ENCODE measurements around the gene UBTF. TPM values are rescaled to one million over a fixed set of nuclear protein-coding genes. Genes with fewer than 3 reads are reported as not detected.
A peak's percentile ranks its signal among the peaks of the same experiment; 100 is the strongest.

UBTF gene
- total RNA-seq, 3 donors from 2014 or later (not counting 1 experiment from before 2014, with no cell fraction given): 132 to 169 (median 168) TPM

GRCh38 chr17:44218344-44219107, 949 bp downstream of the UBTF start:
- TF ChIP-seq, protein P1, sequence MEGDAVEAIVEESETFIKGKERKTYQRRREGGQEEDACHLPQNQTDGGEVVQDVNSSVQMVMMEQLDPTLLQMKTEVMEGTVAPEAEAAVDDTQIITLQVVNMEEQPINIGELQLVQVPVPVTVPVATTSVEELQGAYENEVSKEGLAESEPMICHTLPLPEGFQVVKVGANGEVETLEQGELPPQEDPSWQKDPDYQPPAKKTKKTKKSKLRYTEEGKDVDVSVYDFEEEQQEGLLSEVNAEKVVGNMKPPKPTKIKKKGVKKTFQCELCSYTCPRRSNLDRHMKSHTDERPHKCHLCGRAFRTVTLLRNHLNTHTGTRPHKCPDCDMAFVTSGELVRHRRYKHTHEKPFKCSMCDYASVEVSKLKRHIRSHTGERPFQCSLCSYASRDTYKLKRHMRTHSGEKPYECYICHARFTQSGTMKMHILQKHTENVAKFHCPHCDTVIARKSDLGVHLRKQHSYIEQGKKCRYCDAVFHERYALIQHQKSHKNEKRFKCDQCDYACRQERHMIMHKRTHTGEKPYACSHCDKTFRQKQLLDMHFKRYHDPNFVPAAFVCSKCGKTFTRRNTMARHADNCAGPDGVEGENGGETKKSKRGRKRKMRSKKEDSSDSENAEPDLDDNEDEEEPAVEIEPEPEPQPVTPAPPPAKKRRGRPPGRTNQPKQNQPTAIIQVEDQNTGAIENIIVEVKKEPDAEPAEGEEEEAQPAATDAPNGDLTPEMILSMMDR (IDR thresholded peaks at IDR 0.05): peak; percentile 9
- peaks cover 42 to 55% of the 10 kb centered on the region in 2 donors for H3K4me1 Mint-ChIP-seq
- peak overlapping the region; percentile 72 for H3K27ac ChIP-seq (ENCODE audit: low read length)
- no peaks in the 10 kb centered on the region for H3K27me3 Mint-ChIP-seq (ENCODE audit: low read depth in 2 of 2)
- peak overlapping the region; percentile 72 to 77 for H3K27ac Mint-ChIP-seq
- no peaks in the 10 kb centered on the region for H3K9me3 Mint-ChIP-seq
- peak overlapping the region; percentile 70 for H3K4me3 Mint-ChIP-seq
- peaks cover 62% of the 10 kb centered on the region for H3K4me1 ChIP-seq (ENCODE audit: control insufficient read depth, insufficient read depth, low read length)
- DNase-seq (peak; percentile 84 to 95), ATAC-seq (peak; percentile 61 to 83 (median 66))
- no peaks in the 10 kb centered on the region for H3K36me3 Mint-ChIP-seq
- H3K4me3 ChIP-seq (ENCODE audit: low read length): peak overlapping the region; percentile 53
- peaks cover 33% of the 10 kb centered on the region for H3K36me3 ChIP-seq (ENCODE audit: control insufficient read depth, insufficient read depth, low read length)
- H3K9me3 ChIP-seq (ENCODE audit: control insufficient read depth, insufficient read depth, low read length): no peaks in the 10 kb centered on the region
- under 1% methylated on average over 76 of the region's 89 CpGs for WGBS (ENCODE audit: insufficient coverage)
- no peaks in the 10 kb centered on the region for H3K27me3 ChIP-seq (ENCODE audit: control insufficient read depth, insufficient read depth, low read length)
- intact Hi-C loops (cut with micrococcal nuclease): loop anchor here (2.0 to 10.0 kb wide), 2 partner anchors 32 to 286 kb away; partner anchors contain the start of genes GPATCH8 and TMUB2

- H3K9me3 Mint-ChIP-seq: no peaks in the 10 kb centered on the region
- TF ChIP-seq, protein P1 (IDR thresholded peaks at IDR 0.05): no peak
- peaks cover 34% of the 10 kb centered on the region for H3K36me3 ChIP-seq (ENCODE audit: control insufficient read depth, insufficient read depth, low read length)
- peak overlapping the region; percentile 72 to 77 for H3K27ac Mint-ChIP-seq
- H3K9me3 ChIP-seq (ENCODE audit: control insufficient read depth, insufficient read depth, low read length): no peaks in the 10 kb centered on the region
- H3K4me1 Mint-ChIP-seq: peaks cover 40 to 60% of the 10 kb centered on the region in 2 donors
- H3K27me3 ChIP-seq (ENCODE audit: control insufficient read depth, insufficient read depth, low read length): no peaks in the 10 kb centered on the region
- H3K36me3 Mint-ChIP-seq: no peaks in the 10 kb centered on the region
- ATAC-seq (no peak), DNase-seq (no peak)
- WGBS (ENCODE audit: insufficient coverage): 6% methylated on average over 10 of the region's 10 CpGs
- intact Hi-C loops (cut with micrococcal nuclease): loop anchor here (2.0 to 10.0 kb wide), 2 partner anchors 31 to 287 kb away; partner anchors contain the start of genes GPATCH8 and TMUB2
- peaks cover 60% of the 10 kb centered on the region for H3K4me1 ChIP-seq (ENCODE audit: control insufficient read depth, insufficient read depth, low read length)
- peak overlapping the region; percentile 53 for H3K4me3 ChIP-seq (ENCODE audit: low read length)
- H3K4me3 Mint-ChIP-seq: peak overlapping the region; percentile 70
- H3K27ac ChIP-seq (ENCODE audit: low read length): peak overlapping the region; percentile 72
- H3K27me3 Mint-ChIP-seq (ENCODE audit: low read depth in 2 of 2): no peaks in the 10 kb centered on the region
Observed at GRCh38 chr17:44217738-44218343, 1.6 kb downstream of the UBTF start.

DNA sequence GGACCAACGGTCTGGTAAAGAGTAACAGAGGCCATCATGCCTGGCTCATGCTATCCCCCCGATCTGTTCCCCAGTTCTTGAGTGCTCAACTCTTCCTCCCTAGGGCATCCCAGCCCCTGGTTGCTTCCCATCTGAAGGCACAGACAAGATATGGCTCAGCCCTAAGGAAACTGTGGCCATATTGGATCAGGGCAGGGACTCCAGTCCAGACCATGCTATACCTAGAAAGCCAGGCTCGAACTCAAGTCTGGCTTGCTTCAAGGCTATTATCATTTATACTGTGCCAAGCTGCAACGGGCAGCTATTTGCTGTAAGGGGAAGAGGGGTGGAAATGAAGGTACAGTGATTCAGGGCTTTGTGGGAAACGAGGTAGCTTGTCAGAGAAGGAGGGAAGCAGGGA, 2.8 kb downstream of the UBTF start:
- H3K4me3 ChIP-seq (ENCODE audit: low read length): no peak overlapping the region
- no peak for ATAC-seq
- no peaks in the 10 kb centered on the region for H3K36me3 Mint-ChIP-seq
- peak overlapping the region in 1 of 2 donors; percentile 10 for H3K27ac Mint-ChIP-seq
- peak overlapping the region; percentile 1 for H3K27ac ChIP-seq (ENCODE audit: low read length)
- H3K36me3 ChIP-seq (ENCODE audit: control insufficient read depth, insufficient read depth, low read length): peaks cover 37% of the 10 kb centered on the region
- WGBS (ENCODE audit: insufficient coverage): 50% methylated on average over 5 of the region's 5 CpGs
- H3K4me3 Mint-ChIP-seq: peak overlapping the region; percentile 53
- peaks cover 49% of the 10 kb centered on the region for H3K4me1 ChIP-seq (ENCODE audit: control insufficient read depth, insufficient read depth, low read length)
- peak in 1 of 2 donors; percentile 30 for DNase-seq
- H3K9me3 Mint-ChIP-seq: no peaks in the 10 kb centered on the region
- H3K9me3 ChIP-seq (ENCODE audit: control insufficient read depth, insufficient read depth, low read length): no peaks in the 10 kb centered on the region
- intact Hi-C loops (cut with micrococcal nuclease): loop anchor here (10.0 kb wide), 1 partner anchor 288 kb away; the partner anchor contains the start of gene GPATCH8
- peaks cover 29 to 48% of the 10 kb centered on the region in 2 donors for H3K4me1 Mint-ChIP-seq
- TF ChIP-seq, protein P1 (IDR thresholded peaks at IDR 0.05): no peak
- H3K27me3 ChIP-seq (ENCODE audit: control insufficient read depth, insufficient read depth, low read length): no peaks in the 10 kb centered on the region
- H3K27me3 Mint-ChIP-seq (ENCODE audit: low read depth in 2 of 2): no peaks in the 10 kb centered on the region

Measured in natural killer cell (primary cell).